NCI-H460 (cell line): ENCODE measurements around the gene AGA. TPM values are rescaled to one million over a fixed set of nuclear protein-coding genes. Genes with fewer than 3 reads are reported as not detected.

Experiments used
- DNase-seq: peaks from one replicate; pipeline ENCODE4 v3.0.0-alpha.2; 2016; ENCODE audit warnings: low read depth; ENCODE audit errors: extremely low read depth
- polyA plus RNA-seq: library from polyadenylated mRNA; depleted of rRNA; stranded (reverse); fragments of >200 nt; gene quantifications from 2 replicates; pipeline ENCODE4 v1.2.3, GENCODE V29; 2014; cell fraction: nucleus; rRNA removed
- total RNA-seq: library from RNA; depleted of rRNA; stranded (reverse); fragments of >200 nt; shearing (Covaris generic); gene quantifications from 2 replicates; pipeline ENCODE4 v1.2.3, GENCODE V29; 2014; rRNA removed

AGA gene
- 113 and 129 TPM in 2 replicates for total RNA-seq
- polyA plus RNA-seq = 83.0 and 100 TPM in 2 replicates

DNA sequence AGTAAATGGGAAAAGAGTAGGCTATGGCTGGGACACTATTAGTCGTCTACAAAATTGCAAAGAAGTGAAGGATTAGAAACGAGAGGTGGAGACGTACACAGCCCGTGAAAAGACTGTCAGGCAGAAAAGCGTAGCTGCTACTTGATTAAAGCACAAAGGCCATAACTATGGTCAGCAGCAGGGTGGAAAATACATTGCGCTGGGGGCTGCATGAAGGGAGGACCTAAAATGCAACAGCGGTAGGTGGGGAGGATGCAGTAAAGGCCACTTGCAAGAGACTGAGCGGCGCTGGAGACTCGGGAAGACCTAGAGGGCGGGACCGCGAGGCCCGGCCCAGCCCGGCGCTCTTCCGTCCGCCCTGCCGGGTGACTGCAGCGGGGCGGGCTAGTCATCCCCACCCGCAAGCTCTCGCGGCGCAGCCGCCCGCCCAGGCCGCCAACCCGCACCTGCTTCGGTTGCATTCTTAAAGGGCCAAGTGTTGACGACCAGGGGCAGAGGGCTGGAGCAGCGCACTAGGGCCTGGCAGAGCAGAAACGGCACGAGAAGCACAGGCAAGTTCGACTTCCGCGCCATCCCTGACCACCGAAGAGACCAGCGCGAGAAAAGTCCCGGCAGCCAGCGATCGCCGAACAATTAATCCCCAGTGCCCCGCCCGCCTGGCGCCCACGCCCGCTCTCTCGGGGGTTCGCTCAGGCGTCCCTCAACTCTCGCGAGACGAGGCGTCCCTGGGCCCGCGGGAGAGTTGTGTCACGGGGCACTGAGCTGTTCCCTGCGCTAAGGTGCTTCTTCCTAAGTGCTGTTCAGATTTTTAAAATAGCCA, at the start of gene AGA:
AGA (minus strand) TSS at position 635 of the 820 bp plus-strand sequence; CDS start at position 573, 62 bp downstream.
- peak; percentile 92 for DNase-seq

DNA sequence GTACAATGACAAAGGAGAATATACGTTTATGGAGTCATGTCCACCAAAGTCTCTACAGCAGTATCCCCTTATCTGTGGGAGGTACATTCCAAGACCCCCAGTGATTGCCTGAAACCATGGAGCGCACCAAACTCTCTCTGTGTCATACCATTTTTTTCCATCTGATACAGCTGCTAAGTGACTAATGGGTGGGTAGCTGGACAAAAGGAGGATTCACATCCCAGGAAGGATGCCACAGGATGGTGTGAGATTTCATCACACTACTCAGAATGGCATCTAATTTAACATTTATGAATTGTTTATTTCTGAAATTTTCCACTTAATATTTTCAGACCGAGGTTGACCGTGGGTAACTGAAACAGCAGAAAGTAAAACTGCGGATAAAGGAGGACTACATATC, 49.8 kb upstream of the AGA start:
- peak; percentile 14 for DNase-seq

GRCh38 chr4:177490769-177491168, 48.5 kb upstream of the AGA start:
- no peak for DNase-seq

DNA sequence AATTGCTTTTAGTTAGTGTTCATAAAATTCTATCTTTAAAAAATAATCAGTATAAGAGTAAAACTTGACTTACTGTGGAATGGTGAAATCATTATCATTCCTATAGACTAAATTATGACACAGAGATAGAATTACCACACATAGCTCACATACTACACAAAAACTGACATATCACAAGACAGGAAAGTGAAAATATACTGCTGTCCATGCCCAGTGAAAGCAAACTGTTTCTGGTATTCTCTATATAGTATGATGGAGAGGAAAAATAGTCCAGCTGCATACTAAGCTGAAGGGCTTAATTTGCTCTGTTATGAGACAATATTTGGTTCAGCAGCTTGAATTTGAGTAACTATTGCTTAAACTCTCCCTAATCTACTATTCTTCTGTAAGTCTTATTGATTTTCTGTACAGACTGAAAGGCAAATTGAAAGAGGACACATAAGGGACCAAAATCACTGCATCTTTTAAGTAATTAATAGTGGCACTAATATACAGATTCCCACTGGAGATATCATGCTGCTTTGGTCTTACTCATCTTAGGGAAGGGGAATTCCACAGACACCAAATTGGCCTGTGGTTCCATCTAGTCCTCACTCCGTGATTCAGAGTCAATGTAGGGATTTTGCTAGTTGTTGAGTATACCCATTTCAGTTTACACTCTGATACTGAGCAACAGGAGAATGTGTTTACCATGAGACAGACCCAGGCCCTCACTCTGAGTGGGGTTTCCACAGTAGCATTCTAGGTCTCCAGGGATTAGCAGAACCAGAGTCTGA, 47.4 kb upstream of the AGA start:
- no peak for DNase-seq

DNA sequence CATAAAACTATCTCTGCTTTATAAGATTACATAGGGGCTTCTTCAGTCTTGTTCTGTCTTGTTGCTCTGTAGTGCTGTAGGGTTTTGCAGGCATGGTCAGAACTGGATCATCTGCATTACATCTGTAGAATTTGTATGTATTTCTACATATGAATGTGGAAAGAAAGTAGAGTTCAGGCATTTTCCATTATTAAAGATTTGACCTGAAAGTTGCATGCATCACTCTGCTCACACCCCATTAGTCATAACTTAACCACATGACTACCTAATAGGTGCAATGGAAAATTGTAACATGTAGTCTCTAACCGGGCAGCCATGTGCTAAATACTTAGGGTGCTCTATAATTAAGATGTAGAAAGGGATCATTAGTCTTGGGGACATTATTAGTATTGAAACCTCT, 45.7 kb upstream of the AGA start:
- DNase-seq = no peak

DNA sequence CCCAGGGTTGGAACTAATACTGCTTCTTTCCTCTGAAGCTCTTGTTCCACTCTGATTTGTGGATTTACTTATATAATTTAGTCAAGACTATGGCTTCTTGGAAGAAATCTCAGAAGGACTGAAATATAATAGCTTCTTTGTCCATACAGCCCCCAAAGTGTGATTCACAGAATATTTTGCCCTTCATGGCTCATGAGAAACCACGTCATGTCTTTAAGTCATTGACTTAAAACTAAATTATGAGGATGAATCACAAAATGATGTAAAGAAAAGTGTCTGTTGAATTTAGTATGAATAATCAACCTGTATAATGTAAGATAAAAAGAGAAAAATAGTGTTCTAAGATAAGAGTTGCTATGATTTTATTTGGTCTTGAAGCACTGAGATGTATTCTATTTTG, 43.3 kb upstream of the AGA start:
- DNase-seq = peak; percentile 8

DNA sequence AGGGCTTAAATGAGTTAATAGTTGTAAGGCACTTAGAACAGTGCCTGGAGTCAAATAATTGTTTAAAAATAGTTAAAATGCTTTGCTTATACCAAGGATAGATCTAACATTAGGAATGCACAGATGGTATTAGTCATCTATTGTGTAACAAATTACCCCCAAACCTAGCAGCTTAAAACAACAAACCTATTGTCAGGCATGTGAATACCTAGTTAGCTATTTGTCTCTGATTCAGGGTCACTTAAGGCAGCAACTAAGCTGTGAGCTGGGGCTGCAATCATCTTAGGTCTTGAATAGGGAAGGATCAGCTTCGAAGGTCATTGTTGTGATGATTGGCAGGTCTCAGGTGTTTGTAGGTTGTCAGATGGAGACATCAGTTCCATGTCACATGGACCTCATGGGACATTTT, 42.4 kb upstream of the AGA start:
- no peak for DNase-seq

DNA sequence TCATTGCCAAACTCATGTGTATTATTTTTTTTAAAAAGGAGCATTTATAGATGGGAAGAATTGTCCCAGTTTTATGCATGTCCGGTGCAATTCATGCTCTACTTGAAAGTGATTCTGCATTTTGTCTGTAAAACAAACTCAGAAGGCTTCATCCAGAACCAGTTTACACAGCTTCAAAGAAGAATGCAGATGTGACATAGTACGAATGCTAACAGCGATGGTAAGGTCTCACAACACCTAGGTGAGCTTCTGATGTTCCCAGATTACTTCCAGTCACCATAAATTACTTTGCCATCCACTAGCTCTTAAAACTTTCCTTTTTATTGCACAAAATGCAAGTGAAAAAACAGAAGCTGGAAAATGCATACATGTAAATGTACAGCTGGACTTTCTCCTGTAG, 41.5 kb upstream of the AGA start:
- DNase-seq = no peak

DNA sequence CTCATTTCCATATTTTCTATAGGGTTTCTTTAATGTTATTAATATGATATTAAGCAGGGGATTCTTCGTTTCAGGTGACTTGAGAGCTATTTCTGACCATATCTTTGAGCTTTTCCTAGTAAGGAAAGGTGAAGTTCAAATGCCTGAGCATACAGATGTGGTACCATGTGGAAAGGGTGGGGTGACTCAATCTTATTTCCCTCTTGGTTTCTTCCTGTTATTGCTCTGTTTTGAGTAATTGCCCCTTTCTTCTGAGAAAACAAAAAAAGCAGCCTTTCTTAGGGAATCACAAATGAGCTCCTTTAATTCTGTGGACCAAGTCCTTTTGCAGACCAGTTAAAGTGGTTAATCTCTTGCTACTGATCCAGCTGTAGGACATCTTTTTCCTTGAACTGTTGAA, 41.0 kb upstream of the AGA start:
- DNase-seq = no peak

- no peak for DNase-seq
Measured at GRCh38 chr4:177482367-177482766, 40.1 kb upstream of the AGA start.

GRCh38 chr4:177480795-177481194, 38.6 kb upstream of the AGA start:
- no peak for DNase-seq

DNA sequence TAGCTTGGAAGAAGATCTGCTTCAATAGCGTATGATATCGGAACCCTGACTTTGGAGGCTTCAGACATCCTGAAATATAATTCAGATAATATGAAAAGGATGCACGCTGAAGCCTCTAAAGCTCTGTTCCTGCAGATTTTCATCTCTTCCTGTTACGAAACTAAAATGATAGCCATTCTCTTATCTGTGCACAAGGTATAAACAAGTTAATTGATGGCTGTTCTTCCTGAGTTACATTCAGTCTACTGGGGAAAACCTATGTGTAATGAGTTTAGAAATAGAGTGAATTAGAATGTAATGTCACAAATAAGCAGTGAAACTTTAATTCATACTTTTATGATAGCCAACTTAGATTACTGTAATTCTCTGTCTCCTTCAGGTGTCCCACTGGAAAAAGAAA, 36.8 kb upstream of the AGA start:
- DNase-seq = no peak

GRCh38 chr4:177478496-177478895, 36.3 kb upstream of the AGA start:
- DNase-seq = no peak

DNA sequence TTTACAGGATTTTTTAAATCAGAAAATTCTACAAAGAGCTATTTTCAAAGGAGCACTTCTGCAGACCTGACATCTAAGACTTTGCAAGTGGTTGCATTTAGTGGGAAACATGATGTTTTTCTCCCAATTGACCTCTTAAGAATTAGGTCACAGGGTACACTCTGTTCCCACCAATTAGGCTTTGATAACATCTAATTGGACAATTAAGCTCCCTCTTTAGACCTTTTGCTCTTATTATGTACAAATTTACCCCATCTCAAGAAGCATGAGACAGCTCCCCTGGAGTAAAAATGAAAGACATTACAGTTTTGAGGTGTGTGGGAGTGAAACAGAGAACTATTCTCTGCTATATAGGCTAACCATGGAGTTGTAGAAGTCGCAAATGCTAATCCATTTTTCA, 31.8 kb upstream of the AGA start:
- DNase-seq = no peak

GRCh38 chr4:177464026-177464425, 21.8 kb upstream of the AGA start:
- DNase-seq = no peak

- no peak for DNase-seq
Measured at GRCh38 chr4:177461606-177462005, 19.4 kb upstream of the AGA start.

DNA sequence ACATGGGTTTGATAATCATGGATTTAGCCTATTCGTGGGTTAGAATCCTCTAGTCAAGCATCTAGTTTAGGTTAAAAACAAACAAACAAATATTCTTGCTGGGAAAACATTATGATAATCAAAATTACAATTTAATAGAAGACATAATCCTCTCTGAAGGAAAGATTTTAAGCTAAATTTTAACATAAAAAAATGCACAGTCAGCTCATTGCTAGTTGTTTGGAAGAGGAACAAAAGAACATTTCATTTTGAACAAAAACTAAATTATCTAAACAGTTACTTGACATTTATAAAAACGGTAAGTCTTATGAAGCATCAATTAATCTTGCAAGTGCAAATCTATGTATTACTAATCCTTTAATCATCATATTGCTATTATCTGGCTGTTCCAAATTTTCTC, 18.2 kb upstream of the AGA start:
- DNase-seq = no peak

DNA sequence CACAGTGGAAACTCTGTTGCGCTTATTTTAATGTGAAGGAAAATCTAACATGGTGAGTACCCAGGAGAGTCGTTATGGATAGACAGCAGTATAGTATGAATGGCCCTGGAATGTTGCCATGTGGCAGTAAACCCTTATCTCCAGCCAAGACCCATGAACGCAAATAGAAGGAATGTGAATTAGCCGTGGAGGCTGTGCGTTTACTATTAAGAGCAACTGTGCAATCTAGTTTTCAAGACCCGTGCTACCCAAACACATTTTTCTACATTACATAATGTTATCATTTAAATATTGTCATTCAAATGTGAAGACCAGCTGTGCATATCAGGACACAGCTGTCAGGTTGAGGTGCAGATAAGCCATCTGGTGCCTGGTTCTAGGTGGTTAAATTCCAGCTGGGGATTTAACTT, 13.3 kb upstream of the AGA start:
- DNase-seq = no peak

GRCh38 chr4:177453116-177453515, 10.9 kb upstream of the AGA start:
- no peak for DNase-seq

DNA sequence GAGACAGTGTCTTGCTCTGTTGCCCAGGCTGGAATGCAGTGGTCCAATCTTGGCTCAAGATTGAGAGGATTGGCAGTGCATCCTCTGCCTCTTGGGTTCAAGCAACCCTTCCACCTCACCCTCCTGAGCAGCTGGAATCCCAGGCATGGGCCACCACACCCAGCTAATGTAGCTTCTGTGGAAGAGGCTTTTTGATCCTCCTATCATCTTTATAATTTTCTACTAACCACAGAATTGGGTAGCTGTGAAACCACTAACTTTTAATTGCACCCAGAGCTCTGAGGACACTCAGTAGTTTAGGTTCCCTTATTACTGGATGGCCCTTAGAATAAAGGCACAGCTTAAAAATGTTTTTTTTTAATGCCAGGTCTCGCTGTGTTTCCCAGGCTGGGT, 8.9 kb upstream of the AGA start:
- no peak for DNase-seq

DNA sequence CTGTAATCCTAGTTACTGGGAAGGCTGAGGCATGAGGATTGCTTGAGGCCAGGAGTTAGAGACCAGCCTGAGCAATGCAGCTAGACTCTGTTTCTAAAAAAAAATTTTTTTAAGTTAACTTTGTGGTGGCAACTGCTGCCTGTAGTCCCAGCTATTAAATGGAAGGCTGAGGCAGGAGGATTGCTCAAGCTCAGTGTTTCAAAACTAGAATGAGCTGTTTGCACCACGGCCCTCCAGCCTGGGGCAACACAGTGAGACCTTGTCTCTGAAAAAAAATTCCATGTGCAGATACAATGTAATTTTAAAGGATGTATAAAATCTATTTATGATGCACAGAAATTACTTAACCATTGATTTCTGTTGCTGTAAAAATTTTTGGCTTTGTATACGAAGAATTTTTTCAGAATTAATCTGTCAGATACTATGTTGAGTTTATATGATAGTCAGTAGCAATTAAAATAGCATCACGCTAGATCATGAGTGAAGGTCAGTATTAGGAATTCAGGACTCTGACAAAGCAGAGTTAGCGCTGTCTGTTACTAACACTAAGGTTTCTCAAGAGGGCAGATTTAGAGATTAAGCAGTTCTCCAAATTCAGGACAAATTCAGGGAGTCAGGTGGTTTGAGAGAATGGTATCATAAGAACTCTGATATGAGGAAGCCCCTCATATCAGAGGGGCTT, 8.3 kb upstream of the AGA start:
- no peak for DNase-seq
